OCI-LY1 (cell line): ENCODE measurements around the gene LAPTM5.

Experiments used
- EZH2 ChIP-seq: fragments of 200-600 bp; sonication (generic), shearing (Covaris generic); IDR thresholded peaks from 2 replicates; pipeline ENCODE4 v1.8.0; 2017; ENCODE audit warnings: borderline replicate concordance, mixed run types, mild to moderate bottlenecking, antibody characterized with exemption, low read length, moderate library complexity, mixed read lengths
- TF ChIP-seq, protein P1 (sequence below): fragments of 200-600 bp; sonication (generic), shearing (Covaris generic); IDR thresholded peaks from 2 replicates; pipeline ENCODE4 v1.5.1; 2017; ENCODE audit warnings: mild to moderate bottlenecking, antibody characterized with exemption, low read length, moderate library complexity, mixed read lengths

DNA sequence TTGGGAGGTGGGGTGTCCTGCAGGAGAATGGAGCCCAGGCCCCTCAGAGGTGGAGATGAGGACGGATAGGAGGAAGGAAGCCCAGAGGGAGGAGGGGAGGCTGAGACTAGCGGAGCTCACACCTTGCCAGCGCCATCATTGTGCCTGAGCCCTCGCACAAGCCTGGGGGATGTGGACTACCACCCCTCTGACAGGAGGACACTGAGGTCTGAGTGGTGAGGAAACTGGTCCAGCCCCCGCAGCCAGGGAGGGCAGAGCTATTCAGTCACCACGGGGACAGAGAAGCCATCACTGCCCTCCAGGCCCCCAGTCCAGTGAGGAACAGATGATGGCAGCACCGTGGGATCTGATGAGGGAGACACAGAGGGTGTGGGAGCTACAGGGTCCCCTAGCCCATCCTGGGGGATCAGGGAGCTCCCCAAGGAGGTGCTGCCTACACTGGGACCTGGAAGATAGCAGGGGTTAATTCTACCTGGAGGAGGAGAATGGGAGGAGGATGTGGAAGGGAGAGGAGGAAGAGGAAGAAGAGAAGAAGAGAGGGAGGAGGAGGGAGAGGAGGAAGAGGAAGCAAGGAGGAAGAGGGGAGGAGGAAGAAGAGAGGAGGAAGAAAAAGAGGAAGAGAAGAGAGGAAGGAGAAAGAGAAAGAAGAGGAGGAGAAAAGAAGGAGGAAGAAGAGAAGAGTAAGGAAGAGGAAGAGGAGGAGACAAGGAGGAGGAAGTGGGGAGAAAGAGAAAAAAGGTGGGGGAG, 65.2 kb downstream of the LAPTM5 start:
- no peak for TF ChIP-seq EZH2
- TF ChIP-seq, protein P1, sequence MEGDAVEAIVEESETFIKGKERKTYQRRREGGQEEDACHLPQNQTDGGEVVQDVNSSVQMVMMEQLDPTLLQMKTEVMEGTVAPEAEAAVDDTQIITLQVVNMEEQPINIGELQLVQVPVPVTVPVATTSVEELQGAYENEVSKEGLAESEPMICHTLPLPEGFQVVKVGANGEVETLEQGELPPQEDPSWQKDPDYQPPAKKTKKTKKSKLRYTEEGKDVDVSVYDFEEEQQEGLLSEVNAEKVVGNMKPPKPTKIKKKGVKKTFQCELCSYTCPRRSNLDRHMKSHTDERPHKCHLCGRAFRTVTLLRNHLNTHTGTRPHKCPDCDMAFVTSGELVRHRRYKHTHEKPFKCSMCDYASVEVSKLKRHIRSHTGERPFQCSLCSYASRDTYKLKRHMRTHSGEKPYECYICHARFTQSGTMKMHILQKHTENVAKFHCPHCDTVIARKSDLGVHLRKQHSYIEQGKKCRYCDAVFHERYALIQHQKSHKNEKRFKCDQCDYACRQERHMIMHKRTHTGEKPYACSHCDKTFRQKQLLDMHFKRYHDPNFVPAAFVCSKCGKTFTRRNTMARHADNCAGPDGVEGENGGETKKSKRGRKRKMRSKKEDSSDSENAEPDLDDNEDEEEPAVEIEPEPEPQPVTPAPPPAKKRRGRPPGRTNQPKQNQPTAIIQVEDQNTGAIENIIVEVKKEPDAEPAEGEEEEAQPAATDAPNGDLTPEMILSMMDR: no peak
